Measurements from ENCODE around the gene PHLPP1.

Gene PHLPP1

GRCh38 chr18:62850619-62851306, 135.4 kb downstream of the PHLPP1 start:
- no peak for DNase-seq (ENCODE audit: low read depth)

DNA sequence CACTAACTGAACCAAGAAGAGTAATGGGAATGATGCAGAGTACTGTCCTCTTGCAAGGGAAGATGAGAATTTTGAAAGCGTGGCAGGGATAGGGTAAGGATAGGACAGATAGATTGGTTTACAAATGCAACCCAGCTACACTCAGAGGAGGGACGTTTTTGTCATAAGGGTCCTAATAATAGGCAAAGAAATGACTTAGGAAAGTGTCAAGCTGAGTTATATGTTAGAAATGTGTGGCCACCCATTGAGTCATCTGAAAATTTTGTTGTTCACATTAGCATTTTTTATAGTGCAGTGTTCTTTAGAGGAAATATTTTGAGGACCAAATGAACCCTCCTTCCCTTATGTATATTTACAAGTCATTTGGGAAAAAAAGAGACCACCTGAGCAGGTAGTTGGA, 137.5 kb downstream of the PHLPP1 start:
- no peak for DNase-seq (ENCODE audit: low read depth)

DNA sequence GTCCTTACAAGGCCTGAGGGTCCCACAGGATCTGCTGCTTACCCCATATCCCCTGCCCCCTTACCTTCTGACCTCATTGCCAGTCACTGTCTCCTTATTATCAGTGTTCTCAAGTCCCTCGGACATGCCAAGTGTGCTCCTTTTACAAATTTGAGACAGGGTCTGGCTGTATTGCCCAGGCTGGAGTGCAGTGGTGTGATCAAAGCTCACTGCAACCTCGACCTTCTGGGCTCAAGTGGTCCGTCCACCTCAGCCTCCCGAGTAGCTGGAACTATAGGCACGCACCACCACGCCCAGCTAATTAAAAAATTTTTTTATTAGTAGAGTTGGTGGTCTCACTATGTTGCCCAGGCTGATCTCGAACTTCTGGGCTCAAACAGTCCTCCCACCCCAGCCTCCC, 141.0 kb downstream of the PHLPP1 start:
- DNase-seq (ENCODE audit: low read depth), result no peak

DNA sequence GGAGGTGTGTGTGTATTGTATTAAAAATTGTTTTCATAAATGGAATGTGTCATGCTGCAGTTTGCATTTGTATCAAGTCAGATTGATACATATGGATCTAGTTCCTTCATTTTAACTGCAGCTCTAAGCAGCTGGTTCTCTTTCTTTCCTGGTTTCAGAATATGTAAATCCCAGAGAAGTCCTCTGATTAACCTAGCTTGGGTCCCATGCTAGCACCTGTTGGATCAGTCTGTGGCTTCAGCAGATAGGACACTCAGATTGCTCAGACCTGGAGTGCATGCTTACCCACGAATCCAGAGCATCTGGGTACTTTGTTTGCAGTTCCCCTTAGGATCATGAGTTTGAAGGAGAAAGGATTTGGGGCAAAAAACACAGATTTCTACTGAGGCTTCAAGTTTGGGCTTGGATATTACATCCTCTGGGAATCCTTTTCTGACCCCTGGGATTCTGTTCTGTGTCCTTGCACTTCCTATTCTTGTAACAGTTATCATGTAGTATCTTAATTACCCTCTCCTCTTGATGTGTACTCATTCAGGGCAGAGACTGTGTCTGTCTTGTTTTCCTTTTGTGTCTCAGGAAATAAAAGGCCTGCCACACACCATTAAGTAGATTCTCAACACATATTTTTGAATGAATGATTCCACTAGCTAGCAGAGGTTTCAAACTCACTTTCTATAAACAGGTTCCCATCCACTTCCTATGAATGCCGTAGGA, 142.1 kb downstream of the PHLPP1 start:
- no peak for DNase-seq (ENCODE audit: low read depth)

DNA sequence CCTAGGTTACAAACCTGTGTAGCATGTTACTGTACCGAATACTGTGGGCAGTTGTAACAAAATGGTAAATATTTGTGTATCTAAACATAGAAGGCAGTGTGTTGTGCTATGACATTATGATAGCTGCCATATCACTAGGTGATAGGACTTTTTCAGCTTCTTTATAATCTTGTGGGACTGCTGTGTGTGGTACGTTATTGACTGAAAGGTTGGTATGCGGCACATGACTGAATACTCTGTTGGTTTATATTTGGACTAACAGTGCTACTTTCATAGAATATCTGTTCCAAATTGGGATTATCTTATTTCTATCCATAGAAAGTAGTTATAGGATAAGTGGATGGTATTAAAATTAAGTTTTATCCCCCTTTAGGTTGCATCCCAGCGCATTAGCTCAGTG, 144.7 kb downstream of the PHLPP1 start:
- no peak for DNase-seq (ENCODE audit: low read depth)

DNA sequence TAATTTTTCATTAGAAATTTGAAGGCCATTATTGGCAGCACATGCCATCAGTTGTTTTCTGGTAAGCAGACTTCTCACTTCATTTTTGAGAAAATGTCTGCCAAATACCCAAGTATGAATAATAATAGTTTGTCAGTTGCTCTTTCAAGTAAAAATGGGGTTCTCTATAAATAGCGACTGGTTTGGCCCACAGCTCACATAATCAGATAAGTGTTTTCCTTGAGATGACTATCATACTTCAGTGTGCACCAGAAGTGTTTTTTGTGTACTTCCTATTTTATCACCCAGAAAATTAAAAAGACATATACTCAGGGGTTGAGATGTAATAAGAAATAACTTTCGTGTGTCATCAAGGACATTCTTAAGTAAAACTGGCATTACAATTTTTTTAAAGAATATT, 147.1 kb downstream of the PHLPP1 start:
- DNase-seq (ENCODE audit: low read depth), result no peak

DNA sequence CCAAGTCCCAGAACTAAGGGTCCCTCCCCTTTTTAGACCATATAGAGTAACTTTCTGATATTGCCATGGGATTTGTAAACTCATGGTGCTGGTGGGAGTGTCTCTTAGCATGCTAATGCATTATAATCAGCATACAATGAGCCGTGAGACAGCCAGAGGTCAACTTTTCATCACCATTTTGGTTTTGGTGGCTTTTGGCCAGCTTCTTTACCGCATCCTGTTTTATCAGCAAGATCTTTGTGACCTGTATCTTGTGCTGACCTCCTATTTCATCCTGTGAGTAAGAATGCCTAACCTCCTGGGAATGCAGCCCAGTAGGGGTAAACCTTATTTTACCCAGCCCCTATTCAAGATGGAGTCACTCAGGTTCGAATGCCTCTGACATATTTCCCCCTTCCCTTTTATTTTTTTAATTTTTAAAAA, 148.2 kb downstream of the PHLPP1 start:
- DNase-seq (ENCODE audit: low read depth), result no peak

GRCh38 chr18:62865498-62865897, 150.2 kb downstream of the PHLPP1 start:
- DNase-seq (ENCODE audit: low read depth), result no peak

DNA sequence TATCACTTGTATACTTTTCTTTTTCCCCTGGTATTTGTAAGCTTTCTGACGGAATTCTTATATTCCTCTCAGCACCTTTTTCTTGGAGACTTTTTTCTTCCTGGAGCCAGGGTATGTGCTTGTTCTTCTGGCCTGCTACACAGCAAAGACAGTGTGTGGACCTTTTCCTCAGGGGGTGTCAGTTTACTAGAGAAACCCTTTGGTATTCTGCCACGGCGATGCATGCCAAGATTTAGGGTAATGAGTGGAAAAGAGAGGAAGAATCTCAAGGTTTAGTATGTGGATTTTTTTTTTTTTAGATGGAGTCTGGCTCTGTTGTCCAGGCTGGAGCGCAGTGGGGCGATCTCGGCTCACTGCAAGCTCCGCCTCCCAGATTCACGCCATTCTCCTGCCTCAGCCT, 152.2 kb downstream of the PHLPP1 start:
- DNase-seq (ENCODE audit: low read depth), result no peak

GRCh38 chr18:62868645-62869044, 153.3 kb downstream of the PHLPP1 start:
- no peak for DNase-seq (ENCODE audit: low read depth)

- no peak for DNase-seq (ENCODE audit: low read depth)
Measured at GRCh38 chr18:62870643-62871042, 155.3 kb downstream of the PHLPP1 start.

GRCh38 chr18:62875323-62875722, 160.0 kb downstream of the PHLPP1 start:
- no peak for DNase-seq (ENCODE audit: low read depth)

GRCh38 chr18:62876111-62876510, 160.8 kb downstream of the PHLPP1 start:
- DNase-seq (ENCODE audit: low read depth), result no peak

- DNase-seq (ENCODE audit: low read depth), result no peak
Measured at GRCh38 chr18:62876828-62877227, 161.5 kb downstream of the PHLPP1 start.

GRCh38 chr18:62877411-62878221, 162.3 kb downstream of the PHLPP1 start:
- no peak for DNase-seq (ENCODE audit: low read depth)

DNA sequence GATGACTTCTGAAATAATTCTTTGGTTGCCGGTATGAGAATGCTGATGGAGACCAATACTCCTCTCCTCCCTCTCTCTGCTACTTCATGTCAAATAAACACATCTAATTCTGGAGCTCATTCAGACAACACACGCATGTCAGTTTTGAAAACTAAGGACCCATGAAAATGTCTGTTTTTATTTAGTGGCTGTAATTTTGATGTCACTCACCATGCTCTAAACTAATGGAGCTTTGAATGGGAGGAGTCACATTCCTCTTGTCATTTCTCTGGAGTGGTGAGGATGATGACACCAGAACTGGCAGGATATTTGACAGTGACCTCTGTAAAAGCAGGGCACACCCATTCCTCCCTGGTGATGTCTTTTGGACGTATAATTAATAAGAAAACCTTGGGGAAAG, 163.0 kb downstream of the PHLPP1 start:
- DNase-seq (ENCODE audit: low read depth), result no peak

DNA sequence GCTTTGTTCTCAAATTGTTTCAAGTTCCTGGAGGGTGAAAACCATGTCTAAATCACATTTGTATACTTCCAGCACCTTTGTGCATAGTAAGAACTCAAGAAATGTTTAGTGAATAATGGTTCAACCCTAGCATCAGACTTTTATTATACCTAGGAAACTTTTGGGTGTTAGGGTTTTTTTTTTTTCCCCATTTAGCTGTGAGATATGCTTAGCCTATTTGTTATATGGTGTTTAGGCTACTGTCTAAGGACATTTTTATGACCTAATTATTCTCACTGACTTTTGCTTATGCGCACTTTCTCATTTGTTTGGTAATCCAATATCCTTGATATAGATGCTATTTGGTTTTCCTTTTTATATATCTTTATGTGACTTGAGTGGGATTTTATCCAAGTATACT, 164.7 kb downstream of the PHLPP1 start:
- DNase-seq (ENCODE audit: low read depth), result no peak

- DNase-seq (ENCODE audit: low read depth), result no peak
Measured at GRCh38 chr18:62880673-62881364, 165.5 kb downstream of the PHLPP1 start.

GRCh38 chr18:62881509-62882016, 166.2 kb downstream of the PHLPP1 start:
- DNase-seq (ENCODE audit: low read depth), result no peak

GRCh38 chr18:62883937-62884735, 168.8 kb downstream of the PHLPP1 start:
- no peak for DNase-seq (ENCODE audit: low read depth)

- DNase-seq (ENCODE audit: low read depth), result no peak
Measured at GRCh38 chr18:62885804-62886203, 170.5 kb downstream of the PHLPP1 start.

Data from T follicular helper cell (primary cell).